Activated B cell treated with CpG ODN at 0.5 μM for 24 hours (primary cell): ENCODE data around the gene POTEI. TPM values are rescaled to one million over a fixed set of nuclear protein-coding genes. Genes with fewer than 3 reads are reported as not detected.
"Not testable (repeated sequence)": the region's sequence is repeated elsewhere in the genome, so short reads cannot be mapped to it uniquely, and the experiment has no call there.

Source experiments
- ATAC-seq: fragments of 200-7000 bp; cut with Tn5 transposase; one replicate; pipeline ENCODE4 v1.10.0; 2021; ENCODE audit warnings: low read depth, mild to moderate bottlenecking, moderate library complexity
- CTCF ChIA-PET: fragments of 350-600 bp; sonication (Branson Sonifier 250); formaldehyde crosslinking; loops from one replicate; lab custom pipeline; 2021; ENCODE audit warnings: antibody characterized with exemption; lab: Charles Lee
- POLR2A ChIA-PET: fragments of 350-600 bp; sonication (Branson Sonifier 250); formaldehyde crosslinking; loops from one replicate; lab custom pipeline; 2021; ENCODE audit warnings: antibody characterized with exemption; lab: Charles Lee
- DNase-seq: peaks from one replicate; pipeline ENCODE4 v3.0.0; 2022
- H3K27ac Mint-ChIP-seq: one replicate; pipeline ENCODE4 v1.8.0; 2020; ENCODE audit warnings: mixed read lengths
- H3K27me3 Mint-ChIP-seq: one replicate; pipeline ENCODE4 v1.8.0; 2021; ENCODE audit warnings: mixed read lengths
- H3K36me3 Mint-ChIP-seq: one replicate; pipeline ENCODE4 v1.8.0; 2021; ENCODE audit warnings: low read depth, mixed read lengths
- H3K4me1 Mint-ChIP-seq: one replicate; pipeline ENCODE4 v1.8.0; 2021; ENCODE audit warnings: mixed read lengths
- H3K4me3 Mint-ChIP-seq: one replicate; pipeline ENCODE4 v1.8.0; 2020; ENCODE audit warnings: mild to moderate bottlenecking, mixed read lengths
- H3K9me3 Mint-ChIP-seq: one replicate; pipeline ENCODE4 v1.8.0; 2020; ENCODE audit warnings: mixed read lengths
- intact Hi-C: fragments of 100-400 bp; cut with micrococcal nuclease; formaldehyde crosslinking; loops from one replicate; pipeline ENCODE4 v1.15.1; 2024
- total RNA-seq: library from RNA; stranded (reverse); gene quantifications from 2 replicates; pipeline ENCODE4 v1.2.3, GENCODE V29; 2022

POTEI gene
- total RNA-seq, 1 donor from 2014 or later = not detected

DNA sequence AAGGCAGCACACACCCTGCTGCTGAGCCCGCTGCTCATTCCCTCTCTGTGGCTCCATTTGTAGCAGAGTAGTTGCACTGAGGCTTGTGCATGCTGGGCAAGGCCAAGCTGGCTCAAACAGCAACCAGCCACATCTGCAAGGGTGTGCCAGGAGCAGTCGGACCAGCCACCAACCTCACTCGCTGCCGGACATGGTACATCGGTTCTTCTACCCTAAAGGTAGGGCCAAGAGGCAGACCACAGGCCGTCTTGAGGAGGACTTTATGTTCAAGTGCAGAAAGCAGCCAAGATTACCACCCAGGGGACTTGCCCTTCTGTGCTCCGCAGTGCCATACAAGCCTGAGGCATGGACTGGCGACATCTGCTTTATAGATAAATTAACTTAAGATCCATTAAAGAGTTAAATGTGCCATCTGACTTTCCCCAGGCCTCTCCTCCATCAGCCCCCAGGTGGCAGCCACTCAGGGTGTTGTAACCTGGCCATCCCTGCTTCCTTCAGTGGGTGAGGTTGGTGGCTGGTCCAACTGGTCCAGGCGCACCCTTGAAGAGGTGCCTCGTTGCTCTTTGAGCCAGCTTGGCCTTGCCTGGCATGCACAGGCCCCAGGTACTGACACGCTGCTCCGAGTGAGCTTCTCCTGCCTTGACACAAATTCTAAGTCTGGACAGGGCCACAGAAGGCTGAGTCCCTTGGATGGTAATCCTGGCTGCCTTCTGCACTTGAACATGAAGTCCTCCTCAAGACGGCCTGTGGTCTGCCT is 55.0 kb downstream of the POTEI start:
- H3K4me1 Mint-ChIP-seq, DNase-seq, H3K27ac Mint-ChIP-seq, H3K36me3 Mint-ChIP-seq, H3K9me3 Mint-ChIP-seq, ATAC-seq, CTCF ChIA-PET, H3K27me3 Mint-ChIP-seq, H3K4me3 Mint-ChIP-seq, intact Hi-C loops, POLR2A ChIA-PET: not testable (repeated sequence)

DNA sequence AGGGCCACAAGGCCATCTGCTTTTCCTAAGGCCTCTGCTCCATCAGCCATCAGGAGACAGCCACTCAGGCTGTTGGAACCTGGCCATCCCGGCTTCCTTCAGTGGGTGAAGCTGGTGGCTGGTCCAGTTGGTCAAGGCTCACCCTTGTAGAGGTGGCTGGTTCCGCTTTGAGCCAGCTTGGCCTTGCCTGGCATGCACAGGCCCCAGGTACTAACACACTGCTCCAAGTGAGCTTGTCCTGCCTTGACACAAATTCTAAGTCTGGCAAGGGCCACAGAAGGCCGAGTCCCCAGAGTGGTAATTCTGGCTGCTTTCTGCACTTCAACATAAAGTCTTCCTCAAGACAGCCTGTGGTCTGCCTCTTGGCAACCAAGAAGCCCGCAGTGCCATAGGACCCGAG is 56.2 kb downstream of the POTEI start:
- H3K27me3 Mint-ChIP-seq, CTCF ChIA-PET, H3K27ac Mint-ChIP-seq, H3K4me1 Mint-ChIP-seq, H3K4me3 Mint-ChIP-seq, ATAC-seq, DNase-seq, intact Hi-C loops, POLR2A ChIA-PET, H3K9me3 Mint-ChIP-seq, H3K36me3 Mint-ChIP-seq: not testable (repeated sequence)

DNA sequence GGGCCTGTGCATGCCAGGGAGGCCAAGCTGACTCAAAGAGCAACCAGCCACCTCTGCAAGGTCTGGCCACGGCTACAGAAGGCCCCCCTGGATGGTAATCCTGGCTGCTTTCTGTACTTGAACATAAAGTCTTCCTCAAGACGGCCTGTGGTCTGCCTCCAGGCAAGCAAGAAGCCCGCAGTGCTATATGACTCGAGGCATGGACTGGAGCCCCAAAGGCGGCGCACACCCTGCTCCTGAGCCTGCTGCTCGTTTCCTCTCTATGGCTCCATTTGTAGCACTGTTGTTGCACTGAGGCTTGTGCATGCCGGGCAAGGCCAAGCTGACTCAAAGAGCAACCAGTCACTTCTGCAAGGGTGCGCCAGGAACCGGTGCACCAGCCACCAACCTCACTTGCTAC is 57.3 kb downstream of the POTEI start:
- intact Hi-C loops, DNase-seq, H3K4me3 Mint-ChIP-seq, H3K27me3 Mint-ChIP-seq, ATAC-seq, CTCF ChIA-PET, H3K27ac Mint-ChIP-seq, H3K9me3 Mint-ChIP-seq, POLR2A ChIA-PET, H3K4me1 Mint-ChIP-seq, H3K36me3 Mint-ChIP-seq: not testable (repeated sequence)

GRCh38 chr2:130451278-130451677 is 57.9 kb downstream of the POTEI start:
- H3K4me3 Mint-ChIP-seq, CTCF ChIA-PET, ATAC-seq, H3K4me1 Mint-ChIP-seq, H3K27ac Mint-ChIP-seq, POLR2A ChIA-PET, H3K27me3 Mint-ChIP-seq, DNase-seq, H3K9me3 Mint-ChIP-seq, intact Hi-C loops, H3K36me3 Mint-ChIP-seq: not testable (repeated sequence)

- H3K36me3 Mint-ChIP-seq, ATAC-seq, H3K4me3 Mint-ChIP-seq, H3K4me1 Mint-ChIP-seq, CTCF ChIA-PET, H3K27ac Mint-ChIP-seq, H3K9me3 Mint-ChIP-seq, H3K27me3 Mint-ChIP-seq, DNase-seq, intact Hi-C loops, POLR2A ChIA-PET: not testable (repeated sequence)
These were observed 58.8 kb downstream of the POTEI start for GRCh38 chr2:130450366-130450765.

DNA sequence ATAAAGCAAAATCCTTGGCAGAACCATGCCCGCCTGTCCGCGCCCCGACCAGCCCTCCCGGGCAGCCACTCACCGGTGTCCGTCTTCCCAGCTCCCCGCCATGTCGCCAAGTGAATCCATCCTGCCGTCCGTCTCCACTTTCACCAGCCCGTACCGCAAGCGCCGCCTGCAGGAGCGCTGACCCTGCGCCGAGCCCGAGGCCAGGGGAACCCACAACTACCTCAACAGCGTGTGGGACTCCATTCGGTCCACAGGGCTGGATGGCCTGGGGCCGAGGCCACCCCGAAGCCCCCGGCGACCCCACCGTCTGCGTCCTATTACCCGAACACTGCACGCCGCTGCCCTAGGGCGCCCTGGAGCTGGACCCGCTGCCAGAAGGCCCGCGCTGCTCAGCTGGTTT is 81.5 kb downstream of the POTEI start:
- H3K27me3 Mint-ChIP-seq, intact Hi-C loops, H3K36me3 Mint-ChIP-seq, H3K9me3 Mint-ChIP-seq, H3K4me1 Mint-ChIP-seq, H3K27ac Mint-ChIP-seq: not testable (repeated sequence)
- H3K4me3 Mint-ChIP-seq = peak overlapping the region; percentile 74
- CTCF ChIA-PET = interaction anchor here (1.2 kb wide), 2 partner anchors 55 to 84 kb away, joined by 3 to 5 read pairs; no protein-coding TSS in a partner anchor
- DNase-seq = peak; percentile 39
- ATAC-seq = peak; percentile 42
- POLR2A ChIA-PET = interaction anchor here (0.9 kb wide), 1 partner anchor 85 kb away, joined by 3 read pairs; the partner anchor contains the start of gene IMP4

- DNase-seq, H3K36me3 Mint-ChIP-seq, H3K4me1 Mint-ChIP-seq, H3K27ac Mint-ChIP-seq, CTCF ChIA-PET, H3K9me3 Mint-ChIP-seq, H3K4me3 Mint-ChIP-seq, H3K27me3 Mint-ChIP-seq, POLR2A ChIA-PET, intact Hi-C loops, ATAC-seq: not testable (repeated sequence)
These were observed 90.3 kb downstream of the POTEI start for GRCh38 chr2:130418845-130419244.

DNA sequence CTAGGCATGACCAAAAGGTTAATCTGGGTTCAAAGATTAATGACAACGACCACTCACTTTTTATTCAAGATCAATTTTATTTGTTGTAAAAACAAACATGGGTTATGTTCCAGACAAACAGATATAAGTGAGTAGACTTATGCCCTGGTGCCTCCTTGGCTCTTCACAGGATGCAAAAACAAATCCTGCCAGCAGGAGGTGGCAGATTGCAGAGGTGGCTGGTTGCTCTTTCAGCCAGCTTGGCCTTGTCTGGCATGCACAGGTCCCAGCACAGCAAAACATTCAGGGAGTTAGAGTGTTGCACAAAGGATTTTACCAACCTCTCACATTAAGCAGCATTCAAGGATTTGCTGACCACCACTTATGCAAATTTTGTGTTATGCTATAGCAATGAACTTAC is 92.4 kb downstream of the POTEI start:
- intact Hi-C loops, ATAC-seq, H3K27ac Mint-ChIP-seq, POLR2A ChIA-PET, H3K4me1 Mint-ChIP-seq, CTCF ChIA-PET, H3K36me3 Mint-ChIP-seq, H3K4me3 Mint-ChIP-seq, DNase-seq, H3K9me3 Mint-ChIP-seq, H3K27me3 Mint-ChIP-seq: not testable (repeated sequence)

Other genes starting within 250 kb of the POTEI start
- gene IMP4, start 166.4 kb downstream of the POTEI start, total RNA-seq = 121 and 140 TPM in 2 replicates
- 77.7 and 79.2 TPM in 2 replicates for gene PTPN18, start 153.3 kb downstream of the POTEI start, total RNA-seq
- gene CFC1B, start 11.9 kb upstream of the POTEI start, total RNA-seq = not detected in 2 replicates
- not detected in 2 replicates for gene CFC1, start 90.2 kb upstream of the POTEI start, total RNA-seq
- gene POTEJ, start 102.1 kb upstream of the POTEI start, total RNA-seq = not detected in 2 replicates
- gene GPR148, start 219.7 kb upstream of the POTEI start, total RNA-seq = not detected in 2 replicates
- gene AMER3, start 246.2 kb upstream of the POTEI start, total RNA-seq = not detected in 2 replicates